GM12878 (cell line): ENCODE results near the gene PAM16. TPM values are rescaled to one million over a fixed set of nuclear protein-coding genes. Genes with fewer than 3 reads are reported as not detected.
A peak's percentile ranks its signal among the peaks of the same experiment; 100 is the strongest.

Experiments used
- CHD2 ChIP-seq: IDR thresholded peaks from 2 replicates; pipeline ENCODE4 v1.6.1; 2011; ENCODE audit warnings: low read depth, low read length, improper control_type of control experiment, borderline replicate concordance
- DPF2 ChIP-seq: fragments of 450-650 bp; IDR thresholded peaks from 2 replicates; pipeline ENCODE4 v1.6.1; 2017; ENCODE audit warnings: mild to moderate bottlenecking
- EGR1 ChIP-seq, 2 experiments: IDR thresholded peaks; 1 replicate in 1 of 2; 2 replicates in 1 of 2; pipeline ENCODE4 v1.6.1; 2011 to 2012; ENCODE audit warnings: low read depth in 2 of 2, low read length in 2 of 2, borderline replicate concordance in 1 of 2, mild to moderate bottlenecking in 1 of 2, moderate library complexity in 1 of 2
- EP300 ChIP-seq, 2 experiments: fragments of 150-350 bp in 1 of 2; IDR thresholded peaks; 2 replicates each; pipeline ENCODE4 v1.6.1; 2011 to 2012; ENCODE audit warnings: low read depth in 2 of 2, low read length in 2 of 2, borderline replicate concordance in 1 of 2, improper control_type of control experiment in 1 of 2, inconsistent platforms in 1 of 2; ENCODE audit not compliant: control insufficient read depth in 1 of 2
- MXI1 ChIP-seq: fragments of 150-350 bp; IDR thresholded peaks from 2 replicates; pipeline ENCODE4 v1.6.1; 2011; ENCODE audit warnings: low read depth, mild to moderate bottlenecking, inconsistent platforms, low read length, improper control_type of control experiment
- PML ChIP-seq: IDR thresholded peaks from 2 replicates; pipeline ENCODE4 v1.6.1; 2012; ENCODE audit warnings: low read length, inconsistent platforms
- RAD21 ChIP-seq: IDR thresholded peaks from 2 replicates; pipeline ENCODE4 v1.6.1; 2011; ENCODE audit warnings: mild to moderate bottlenecking, low read depth, low read length, moderate library complexity; ENCODE audit not compliant: insufficient read depth
- RCOR1 ChIP-seq: conservative IDR thresholded peaks from 2 replicates; pipeline ENCODE4 v1.6.1; 2012; ENCODE audit warnings: low read depth, low read length, improper control_type of control experiment
- RFX5 ChIP-seq: IDR thresholded peaks from 2 replicates; pipeline ENCODE4 v1.6.1; 2011; ENCODE audit warnings: low read depth, low read length, improper control_type of control experiment
- SPI1 ChIP-seq: IDR thresholded peaks from 2 replicates; pipeline ENCODE4 v1.6.1; 2011; ENCODE audit warnings: low read depth, mild to moderate bottlenecking, low read length, moderate library complexity, borderline replicate concordance; ENCODE audit not compliant: insufficient read depth
- STAT3 ChIP-seq: IDR thresholded peaks from 2 replicates; pipeline ENCODE4 v1.6.1; 2011; ENCODE audit warnings: low read depth, low read length, improper control_type of control experiment
- ZNF207 ChIP-seq: fragments of 450-650 bp; IDR thresholded peaks from 2 replicates; pipeline ENCODE4 v1.6.1; 2014; ENCODE audit warnings: antibody characterized with exemption, mild to moderate bottlenecking, borderline replicate concordance
- polyA plus RNA-seq, 11 experiments: library from polyadenylated mRNA; depleted of rRNA in 4 of 11; unstranded in 6 of 11; stranded (reverse) in 5 of 11; fragments of >200 nt; fragmentation: Nextera tagmentation in 4 of 11; fragmentation: Illumina TruSeq in 1 of 11; extraction: Ambion mirVana in 4 of 11; extraction: Trizol in 1 of 11; gene quantifications; 1 replicate in 1 of 11; 2 replicates in 10 of 11; pipeline versions ENCODE4 v1.2.1 to v1.2.3, GENCODE V29; 2011 to 2016; ENCODE audit warnings: inconsistent platforms in 2 of 11, missing spikeins in 2 of 11, low read depth in 1 of 11
- total RNA-seq, 4 experiments: library from RNA; depleted of rRNA in 3 of 4; stranded (reverse); fragments of >200 nt in 3 of 4; fragmentation: Illumina TruSeq in 1 of 4; extraction: Trizol in 1 of 4; gene quantifications; 2 replicates each; pipeline versions ENCODE4 v1.2.1 to v1.2.3, GENCODE V29; 2013 to 2021
- TF ChIP-seq, protein P1 (sequence below): IDR thresholded peaks from 2 replicates; pipeline ENCODE4 v1.6.1; 2012; ENCODE audit warnings: improper control_type of control experiment, low read depth, low read length; ENCODE audit not compliant: insufficient replicate concordance
- TF ChIP-seq, protein P2 (sequence below): IDR thresholded peaks from 2 replicates; pipeline ENCODE4 v1.6.1; 2011; ENCODE audit warnings: low read depth, low read length, improper control_type of control experiment, borderline replicate concordance
- TF ChIP-seq, protein P3 (sequence below): IDR thresholded peaks from 2 replicates; pipeline ENCODE4 v1.6.1; 2012; ENCODE audit warnings: low read length, inconsistent platforms
- TF ChIP-seq, protein P4 (sequence below): fragments of 450-650 bp; conservative IDR thresholded peaks from 2 replicates; pipeline ENCODE4 v1.6.1; 2017; ENCODE audit warnings: mild to moderate bottlenecking, moderate library complexity

PAM16 gene
- total and polyA plus RNA-seq, 10 of the 15 experiments (the other 5 are each of a cell fraction or from before 2014, with no cell fraction given) = 18.5 to 94.3 (median 51.5) TPM

DNA sequence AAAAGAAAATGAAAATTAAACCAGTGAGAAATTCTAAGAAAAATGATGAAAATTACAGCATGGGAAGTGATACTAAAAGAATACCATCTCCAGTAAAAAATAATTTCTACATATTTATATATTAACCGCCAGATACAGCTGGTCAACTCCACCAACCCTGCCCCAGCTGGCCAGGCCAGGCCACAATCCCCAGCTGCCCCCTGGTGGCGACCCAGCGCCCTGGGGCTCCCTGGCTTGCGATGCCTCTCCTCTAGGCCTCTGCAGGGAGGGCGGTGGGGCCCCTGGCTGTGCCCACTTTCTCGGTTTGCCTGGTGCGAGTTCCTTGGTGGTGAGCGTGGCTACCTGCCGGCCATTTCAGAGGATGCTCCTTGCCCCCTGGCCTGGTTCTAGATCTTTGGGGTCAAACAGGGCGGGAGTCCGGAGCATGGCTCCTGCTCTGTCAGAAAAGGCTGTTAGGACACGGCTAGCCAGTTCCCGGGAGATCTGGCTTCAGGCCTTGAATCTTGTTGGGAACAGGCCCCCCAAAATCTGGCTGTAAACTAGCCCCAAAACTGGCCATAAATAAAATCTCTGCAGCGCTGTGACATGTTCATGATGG is 20.7 kb downstream of the PAM16 start (continued):
- TF ChIP-seq MXI1 = no peak
- peak; percentile 96 for TF ChIP-seq RAD21
- no peak for TF ChIP-seq EGR1 (IDR thresholded peaks at IDR 0.05; ENCODE audit: borderline replicate concordance in 1 of 2, low read depth in 2 of 2, low read length in 2 of 2)
- TF ChIP-seq RCOR1 = no peak
- no peak for TF ChIP-seq RFX5
- no peak for TF ChIP-seq DPF2
- no peak for TF ChIP-seq CHD2
- no peak for TF ChIP-seq EP300 (IDR thresholded peaks at IDR 0.05; ENCODE audit: borderline replicate concordance in 1 of 2, control insufficient read depth in 1 of 2, low read depth in 2 of 2, low read length in 2 of 2)
- TF ChIP-seq, protein P1, sequence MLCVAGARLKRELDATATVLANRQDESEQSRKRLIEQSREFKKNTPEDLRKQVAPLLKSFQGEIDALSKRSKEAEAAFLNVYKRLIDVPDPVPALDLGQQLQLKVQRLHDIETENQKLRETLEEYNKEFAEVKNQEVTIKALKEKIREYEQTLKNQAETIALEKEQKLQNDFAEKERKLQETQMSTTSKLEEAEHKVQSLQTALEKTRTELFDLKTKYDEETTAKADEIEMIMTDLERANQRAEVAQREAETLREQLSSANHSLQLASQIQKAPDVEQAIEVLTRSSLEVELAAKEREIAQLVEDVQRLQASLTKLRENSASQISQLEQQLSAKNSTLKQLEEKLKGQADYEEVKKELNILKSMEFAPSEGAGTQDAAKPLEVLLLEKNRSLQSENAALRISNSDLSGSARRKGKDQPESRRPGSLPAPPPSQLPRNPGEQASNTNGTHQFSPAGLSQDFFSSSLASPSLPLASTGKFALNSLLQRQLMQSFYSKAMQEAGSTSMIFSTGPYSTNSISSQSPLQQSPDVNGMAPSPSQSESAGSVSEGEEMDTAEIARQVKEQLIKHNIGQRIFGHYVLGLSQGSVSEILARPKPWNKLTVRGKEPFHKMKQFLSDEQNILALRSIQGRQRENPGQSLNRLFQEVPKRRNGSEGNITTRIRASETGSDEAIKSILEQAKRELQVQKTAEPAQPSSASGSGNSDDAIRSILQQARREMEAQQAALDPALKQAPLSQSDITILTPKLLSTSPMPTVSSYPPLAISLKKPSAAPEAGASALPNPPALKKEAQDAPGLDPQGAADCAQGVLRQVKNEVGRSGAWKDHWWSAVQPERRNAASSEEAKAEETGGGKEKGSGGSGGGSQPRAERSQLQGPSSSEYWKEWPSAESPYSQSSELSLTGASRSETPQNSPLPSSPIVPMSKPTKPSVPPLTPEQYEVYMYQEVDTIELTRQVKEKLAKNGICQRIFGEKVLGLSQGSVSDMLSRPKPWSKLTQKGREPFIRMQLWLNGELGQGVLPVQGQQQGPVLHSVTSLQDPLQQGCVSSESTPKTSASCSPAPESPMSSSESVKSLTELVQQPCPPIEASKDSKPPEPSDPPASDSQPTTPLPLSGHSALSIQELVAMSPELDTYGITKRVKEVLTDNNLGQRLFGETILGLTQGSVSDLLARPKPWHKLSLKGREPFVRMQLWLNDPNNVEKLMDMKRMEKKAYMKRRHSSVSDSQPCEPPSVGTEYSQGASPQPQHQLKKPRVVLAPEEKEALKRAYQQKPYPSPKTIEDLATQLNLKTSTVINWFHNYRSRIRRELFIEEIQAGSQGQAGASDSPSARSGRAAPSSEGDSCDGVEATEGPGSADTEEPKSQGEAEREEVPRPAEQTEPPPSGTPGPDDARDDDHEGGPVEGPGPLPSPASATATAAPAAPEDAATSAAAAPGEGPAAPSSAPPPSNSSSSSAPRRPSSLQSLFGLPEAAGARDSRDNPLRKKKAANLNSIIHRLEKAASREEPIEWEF = no peak
- no peak for TF ChIP-seq PML
- TF ChIP-seq ZNF207 = no peak
- TF ChIP-seq, protein P2, sequence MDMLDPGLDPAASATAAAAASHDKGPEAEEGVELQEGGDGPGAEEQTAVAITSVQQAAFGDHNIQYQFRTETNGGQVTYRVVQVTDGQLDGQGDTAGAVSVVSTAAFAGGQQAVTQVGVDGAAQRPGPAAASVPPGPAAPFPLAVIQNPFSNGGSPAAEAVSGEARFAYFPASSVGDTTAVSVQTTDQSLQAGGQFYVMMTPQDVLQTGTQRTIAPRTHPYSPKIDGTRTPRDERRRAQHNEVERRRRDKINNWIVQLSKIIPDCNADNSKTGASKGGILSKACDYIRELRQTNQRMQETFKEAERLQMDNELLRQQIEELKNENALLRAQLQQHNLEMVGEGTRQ = no peak
- TF ChIP-seq, protein P3, sequence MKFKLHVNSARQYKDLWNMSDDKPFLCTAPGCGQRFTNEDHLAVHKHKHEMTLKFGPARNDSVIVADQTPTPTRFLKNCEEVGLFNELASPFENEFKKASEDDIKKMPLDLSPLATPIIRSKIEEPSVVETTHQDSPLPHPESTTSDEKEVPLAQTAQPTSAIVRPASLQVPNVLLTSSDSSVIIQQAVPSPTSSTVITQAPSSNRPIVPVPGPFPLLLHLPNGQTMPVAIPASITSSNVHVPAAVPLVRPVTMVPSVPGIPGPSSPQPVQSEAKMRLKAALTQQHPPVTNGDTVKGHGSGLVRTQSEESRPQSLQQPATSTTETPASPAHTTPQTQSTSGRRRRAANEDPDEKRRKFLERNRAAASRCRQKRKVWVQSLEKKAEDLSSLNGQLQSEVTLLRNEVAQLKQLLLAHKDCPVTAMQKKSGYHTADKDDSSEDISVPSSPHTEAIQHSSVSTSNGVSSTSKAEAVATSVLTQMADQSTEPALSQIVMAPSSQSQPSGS = no peak
- TF ChIP-seq STAT3 = no peak
- TF ChIP-seq SPI1 = no peak
- TF ChIP-seq, protein P4, sequence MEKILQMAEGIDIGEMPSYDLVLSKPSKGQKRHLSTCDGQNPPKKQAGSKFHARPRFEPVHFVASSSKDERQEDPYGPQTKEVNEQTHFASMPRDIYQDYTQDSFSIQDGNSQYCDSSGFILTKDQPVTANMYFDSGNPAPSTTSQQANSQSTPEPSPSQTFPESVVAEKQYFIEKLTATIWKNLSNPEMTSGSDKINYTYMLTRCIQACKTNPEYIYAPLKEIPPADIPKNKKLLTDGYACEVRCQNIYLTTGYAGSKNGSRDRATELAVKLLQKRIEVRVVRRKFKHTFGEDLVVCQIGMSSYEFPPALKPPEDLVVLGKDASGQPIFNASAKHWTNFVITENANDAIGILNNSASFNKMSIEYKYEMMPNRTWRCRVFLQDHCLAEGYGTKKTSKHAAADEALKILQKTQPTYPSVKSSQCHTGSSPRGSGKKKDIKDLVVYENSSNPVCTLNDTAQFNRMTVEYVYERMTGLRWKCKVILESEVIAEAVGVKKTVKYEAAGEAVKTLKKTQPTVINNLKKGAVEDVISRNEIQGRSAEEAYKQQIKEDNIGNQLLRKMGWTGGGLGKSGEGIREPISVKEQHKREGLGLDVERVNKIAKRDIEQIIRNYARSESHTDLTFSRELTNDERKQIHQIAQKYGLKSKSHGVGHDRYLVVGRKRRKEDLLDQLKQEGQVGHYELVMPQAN = no peak
